Fibroblast of the aortic adventitia (primary cell): ENCODE measurements around the gene YBX1. TPM values are rescaled to one million over a fixed set of nuclear protein-coding genes. Genes with fewer than 3 reads are reported as not detected.
A peak's percentile ranks its signal among the peaks of the same experiment; 100 is the strongest.
"Not testable (repeated sequence)": the region's sequence is repeated elsewhere in the genome, so short reads cannot be mapped to it uniquely, and the experiment has no call there.

Experiments used
- DNase-seq: peaks from one replicate; pipeline ENCODE4 v3.0.0-alpha.2; 2010; ENCODE audit warnings: low read depth
- H3K4me3 ChIP-seq: 2 replicates; pipeline ENCODE4 v1.5.1; 2011; ENCODE audit warnings: low read depth, mild to moderate bottlenecking, control low read depth, low read length, moderate library complexity
- CTCF ChIP-seq: IDR thresholded peaks from 2 replicates; pipeline ENCODE4 v1.5.1; 2011; ENCODE audit warnings: mild to moderate bottlenecking, low read length, control low read depth, inconsistent platforms; ENCODE audit not compliant: insufficient read depth
- total RNA-seq: library from RNA; depleted of rRNA; stranded (reverse); fragments of >200 nt; gene quantifications from 2 replicates; pipeline ENCODE4 v1.2.3, GENCODE V29; 2012; ENCODE audit warnings: low replicate concordance

Gene YBX1
- total RNA-seq, 1 donor: 792 TPM

GRCh38 chr1:42679364-42679983 lies 2.7 kb upstream of the YBX1 start:
- no peak overlapping the region for H3K4me3 ChIP-seq
- TF ChIP-seq CTCF: no peak
- DNase-seq: peak; percentile 36

GRCh38 chr1:42680055-42680454 lies 2.2 kb upstream of the YBX1 start:
- no peak for TF ChIP-seq CTCF
- H3K4me3 ChIP-seq: no peak overlapping the region
- no peak for DNase-seq

GRCh38 chr1:42680921-42681683 lies 1.1 kb upstream of the YBX1 start:
- peak; percentile 23 for TF ChIP-seq CTCF
- peak; percentile 33 for DNase-seq
- H3K4me3 ChIP-seq: peak overlapping the region; percentile 87

- H3K4me3 ChIP-seq: peak overlapping the region; percentile 76
- DNase-seq: not testable (repeated sequence)
Observed at GRCh38 chr1:42682484-42682738, 193 bp downstream of the YBX1 start.

- peak overlapping the region; percentile 76 for H3K4me3 ChIP-seq
- no peak for TF ChIP-seq CTCF
- peak; percentile 72 for DNase-seq
Observed at GRCh38 chr1:42682739-42683531, 717 bp downstream of the YBX1 start.

GRCh38 chr1:42684139-42684538 lies 1.9 kb downstream of the YBX1 start:
- peak overlapping the region; percentile 76 for H3K4me3 ChIP-seq
- TF ChIP-seq CTCF: no peak
- peak; percentile 14 for DNase-seq

- H3K4me3 ChIP-seq: no peak overlapping the region
- no peak for DNase-seq
- TF ChIP-seq CTCF: no peak
Observed at GRCh38 chr1:42686418-42686817, 4.2 kb downstream of the YBX1 start.
